KMS-11 (cell line): ENCODE results near the gene HCN2.
A peak's percentile ranks its signal among the peaks of the same experiment; 100 is the strongest.

Source experiments
- H2AFZ ChIP-seq: fragments of 200-600 bp; sonication (generic); 2 replicates; pipeline ENCODE4 v1.6.1; 2016; ENCODE audit warnings: antibody characterized with exemption, mixed run types, low read depth
- H3K27ac ChIP-seq: fragments of 200-600 bp; sonication (generic); 2 replicates; pipeline ENCODE4 v1.6.1; 2016; ENCODE audit warnings: mild to moderate bottlenecking, mixed run types
- H3K27me3 ChIP-seq: fragments of 200-600 bp; sonication (generic); 2 replicates; pipeline ENCODE4 v1.6.1; 2017; ENCODE audit warnings: mild to moderate bottlenecking, low read depth, mixed run types, moderate library complexity; ENCODE audit not compliant: insufficient read depth
- H3K36me3 ChIP-seq: fragments of 200-600 bp; sonication (generic); 2 replicates; pipeline ENCODE4 v1.6.1; 2017; ENCODE audit warnings: mild to moderate bottlenecking, mixed run types; ENCODE audit not compliant: insufficient read depth
- H3K4me1 ChIP-seq: fragments of 200-600 bp; sonication (generic); 2 replicates; pipeline ENCODE4 v1.6.1; 2016; ENCODE audit warnings: mild to moderate bottlenecking, low read depth, mixed run types; ENCODE audit not compliant: poor library complexity, severe bottlenecking
- H3K4me2 ChIP-seq: fragments of 200-600 bp; sonication (generic); 2 replicates; pipeline ENCODE4 v1.7.0; 2016; ENCODE audit warnings: mild to moderate bottlenecking, mixed run types
- H3K4me3 ChIP-seq: fragments of 200-600 bp; sonication (generic); IDR thresholded peaks from 2 replicates; pipeline ENCODE4 v1.6.1; 2017; ENCODE audit warnings: low read depth, low read length, mixed read lengths; ENCODE audit not compliant: insufficient read depth
- H3K79me2 ChIP-seq: fragments of 200-600 bp; sonication (generic); 2 replicates; pipeline ENCODE4 v1.6.1; 2016; ENCODE audit warnings: low read depth, mixed run types; ENCODE audit not compliant: insufficient read depth
- H3K9ac ChIP-seq: fragments of 200-600 bp; sonication (generic); 2 replicates; pipeline ENCODE4 v1.6.1; 2016; ENCODE audit warnings: mild to moderate bottlenecking, mixed run types
- H4K20me1 ChIP-seq: fragments of 200-600 bp; sonication (generic); 2 replicates; pipeline ENCODE4 v1.6.1; 2016; ENCODE audit warnings: mild to moderate bottlenecking, mixed run types; ENCODE audit not compliant: insufficient read depth
- TF ChIP-seq, protein P1 (sequence below): fragments of 200-600 bp; sonication (generic); conservative IDR thresholded peaks from 2 replicates; pipeline ENCODE4 v1.6.1; 2017; ENCODE audit warnings: low read depth, mild to moderate bottlenecking, antibody characterized with exemption, low read length, moderate library complexity, mixed read lengths

Gene HCN2

DNA sequence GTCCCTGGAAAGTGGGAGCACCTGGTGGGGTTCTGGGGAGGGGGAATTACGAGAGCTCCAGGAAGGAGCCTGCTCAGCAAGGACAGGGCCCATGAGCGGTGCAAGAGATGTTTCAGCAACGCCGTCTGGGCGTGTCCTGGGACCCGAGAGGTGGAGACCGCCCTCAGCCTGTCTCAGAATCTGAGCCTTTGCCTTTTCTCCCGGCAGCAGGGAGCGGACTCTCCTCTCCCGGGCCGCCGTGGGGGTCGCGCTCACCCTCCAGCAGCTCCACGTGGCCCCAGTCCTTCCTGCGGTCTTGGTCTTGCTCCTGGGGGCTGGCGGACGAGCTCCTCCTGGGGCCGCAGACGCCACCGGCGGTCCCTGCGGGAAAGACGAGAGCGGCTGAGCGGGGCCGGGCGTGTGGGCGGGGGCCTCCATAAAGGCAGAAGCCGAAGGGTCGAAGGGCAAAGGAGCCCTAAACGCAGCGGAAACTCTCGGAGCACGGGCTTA, 42.9 kb downstream of the HCN2 start:
- Histone ChIP-seq H3K36me3 (no peaks in the 10 kb centered on the region), H3K4me2 (peak overlapping the region; percentile 84), H3K9ac (peak overlapping the region; percentile 61), H3K27me3 (no peaks in the 10 kb centered on the region), H3K27ac (peak overlapping the region; percentile 61), H2AFZ (peak overlapping the region; percentile 71; the same call in 1 of the 2 replicates), H3K4me3 (no peak overlapping the region), H3K79me2 (peaks cover 20% of the 10 kb centered on the region), H4K20me1 (no peaks in the 10 kb centered on the region), H3K4me1 (peaks cover 11% of the 10 kb centered on the region)
- TF ChIP-seq, protein P1, sequence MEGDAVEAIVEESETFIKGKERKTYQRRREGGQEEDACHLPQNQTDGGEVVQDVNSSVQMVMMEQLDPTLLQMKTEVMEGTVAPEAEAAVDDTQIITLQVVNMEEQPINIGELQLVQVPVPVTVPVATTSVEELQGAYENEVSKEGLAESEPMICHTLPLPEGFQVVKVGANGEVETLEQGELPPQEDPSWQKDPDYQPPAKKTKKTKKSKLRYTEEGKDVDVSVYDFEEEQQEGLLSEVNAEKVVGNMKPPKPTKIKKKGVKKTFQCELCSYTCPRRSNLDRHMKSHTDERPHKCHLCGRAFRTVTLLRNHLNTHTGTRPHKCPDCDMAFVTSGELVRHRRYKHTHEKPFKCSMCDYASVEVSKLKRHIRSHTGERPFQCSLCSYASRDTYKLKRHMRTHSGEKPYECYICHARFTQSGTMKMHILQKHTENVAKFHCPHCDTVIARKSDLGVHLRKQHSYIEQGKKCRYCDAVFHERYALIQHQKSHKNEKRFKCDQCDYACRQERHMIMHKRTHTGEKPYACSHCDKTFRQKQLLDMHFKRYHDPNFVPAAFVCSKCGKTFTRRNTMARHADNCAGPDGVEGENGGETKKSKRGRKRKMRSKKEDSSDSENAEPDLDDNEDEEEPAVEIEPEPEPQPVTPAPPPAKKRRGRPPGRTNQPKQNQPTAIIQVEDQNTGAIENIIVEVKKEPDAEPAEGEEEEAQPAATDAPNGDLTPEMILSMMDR, result no peak

GRCh38 chr19:633068-633785, 43.5 kb downstream of the HCN2 start, which contains the start of gene POLRMT:
POLRMT (minus strand) TSS chr19:633537; CDS start chr19:633512, 25 bp downstream.
- H3K4me3 ChIP-seq, result no peak within 1 kb of the TSS
- H3K4me2 ChIP-seq, result peak within 1 kb of the TSS; percentile 84
- H2AFZ ChIP-seq, result peak within 1 kb of the TSS; percentile 71
- peak within 1 kb of the TSS; percentile 61 for H3K27ac ChIP-seq
- H3K27me3 ChIP-seq, result no peaks in the 10 kb centered on the region
- peaks cover 11% of the 10 kb centered on the region for H3K4me1 ChIP-seq
- H3K36me3 ChIP-seq, result no peaks in the 10 kb centered on the region
- peaks cover 20% of the 10 kb centered on the region for H3K79me2 ChIP-seq
- no peaks in the 10 kb centered on the region for H4K20me1 ChIP-seq
- TF ChIP-seq, protein P1, result no peak
- peak within 1 kb of the TSS; percentile 61 for H3K9ac ChIP-seq

DNA sequence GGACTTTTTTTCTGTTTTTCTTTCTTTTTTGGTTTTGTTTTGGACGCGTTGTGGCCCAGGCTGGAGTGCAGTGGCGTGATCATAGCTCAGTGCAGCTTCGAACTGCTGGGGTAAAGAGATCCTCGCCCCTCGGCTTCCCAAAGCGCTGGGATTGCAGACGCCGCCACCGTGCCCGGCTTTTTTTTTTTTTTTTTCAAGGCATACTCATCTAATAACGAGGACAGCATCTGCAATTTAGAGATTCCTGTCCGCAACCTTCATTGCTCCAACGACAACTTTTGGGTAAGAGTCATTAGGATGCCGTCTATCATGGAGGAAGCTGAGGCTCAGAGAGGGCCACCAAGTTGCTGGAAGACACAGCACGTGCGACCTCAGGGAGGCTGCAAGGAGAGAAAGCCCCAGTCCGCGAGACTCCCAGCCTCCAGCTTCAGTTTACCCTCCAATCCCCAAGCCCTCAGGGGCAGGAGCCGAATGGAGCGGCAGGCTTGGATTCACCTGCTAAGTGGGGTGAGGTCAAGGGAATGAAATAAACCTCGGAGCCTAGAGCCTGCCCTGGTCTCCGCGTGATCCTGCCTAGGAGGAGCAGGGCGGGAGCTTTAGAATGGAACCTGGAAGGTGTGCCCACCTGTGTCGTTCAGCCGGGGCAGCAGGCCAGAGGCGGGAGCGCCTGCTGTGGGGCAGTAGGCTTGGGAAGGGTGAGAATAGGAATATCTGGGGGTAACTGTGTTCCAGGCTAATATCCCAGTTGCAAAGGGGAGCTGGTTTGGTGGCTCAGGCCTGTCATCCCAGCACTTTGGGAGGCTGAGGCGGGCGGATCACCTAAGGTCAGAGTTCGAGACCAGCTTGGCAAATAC, 44.3 kb downstream of the HCN2 start:
- Histone ChIP-seq H3K79me2 (peaks cover 20% of the 10 kb centered on the region), H3K27ac (peak overlapping the region; percentile 25), H3K4me3 (no peak overlapping the region), H3K36me3 (no peaks in the 10 kb centered on the region), H3K4me1 (peaks cover 11% of the 10 kb centered on the region), H3K9ac (peak overlapping the region; percentile 44; the same call in 1 of the 2 replicates), H3K27me3 (no peaks in the 10 kb centered on the region), H3K4me2 (peak overlapping the region; percentile 60), H4K20me1 (no peaks in the 10 kb centered on the region), H2AFZ (peak overlapping the region; percentile 52; the same call in 1 of the 2 replicates)
- TF ChIP-seq, protein P1, result no peak

DNA sequence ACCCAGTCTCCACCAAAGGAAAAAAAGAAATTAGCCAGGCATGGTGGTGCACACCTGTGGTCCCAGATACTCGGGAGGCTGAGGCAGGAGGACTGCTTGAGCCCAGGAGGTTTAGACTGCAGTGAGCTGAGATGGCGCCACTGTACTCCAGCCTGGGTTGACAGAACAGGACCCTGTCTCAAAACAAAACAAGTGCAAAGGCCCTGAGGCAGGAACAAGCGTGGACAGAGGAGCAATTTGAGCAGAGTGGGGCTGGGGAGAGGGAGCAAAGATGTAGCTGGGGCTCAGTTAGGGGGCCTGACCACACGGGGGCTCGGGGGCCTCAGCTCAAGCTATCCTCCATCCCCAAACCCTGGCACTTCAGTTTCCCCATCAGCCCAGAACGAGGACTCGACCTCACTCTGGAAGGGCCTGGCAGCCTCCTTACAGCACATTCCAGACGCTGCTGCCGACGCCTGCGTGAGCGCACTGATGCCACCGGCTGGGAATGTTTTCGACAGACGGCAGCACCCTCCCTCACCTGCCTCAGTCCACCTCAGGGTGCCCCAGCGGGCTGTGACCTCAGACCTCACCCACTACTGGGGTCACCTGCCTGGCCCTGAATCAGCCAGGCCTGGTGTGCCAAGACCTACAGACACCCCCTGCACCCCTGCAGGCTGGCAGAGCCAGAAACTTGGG, 45.4 kb downstream of the HCN2 start:
- peaks cover 11% of the 10 kb centered on the region for H3K4me1 ChIP-seq
- H4K20me1 ChIP-seq, result no peaks in the 10 kb centered on the region
- H3K36me3 ChIP-seq, result no peaks in the 10 kb centered on the region
- no peak overlapping the region for H2AFZ ChIP-seq
- H3K27me3 ChIP-seq, result no peaks in the 10 kb centered on the region
- H3K9ac ChIP-seq, result no peak overlapping the region
- TF ChIP-seq, protein P1, result no peak
- H3K4me2 ChIP-seq, result no peak overlapping the region
- H3K79me2 ChIP-seq, result peaks cover 20% of the 10 kb centered on the region
- H3K4me3 ChIP-seq, result no peak overlapping the region
- H3K27ac ChIP-seq, result no peak overlapping the region
